PC-9 (cell line): Measurements from ENCODE around the gene CLEC18C. TPM values are rescaled to one million over a fixed set of nuclear protein-coding genes. Genes with fewer than 3 reads are reported as not detected.

Source experiments
- BruUV-seq: library from RNA; stranded (reverse); fragments of 400-500 nt; replicated peaks from 2 replicates; lab custom pipeline; 2021; lab: Mats Ljungman, UMichigan
- CTCF ChIA-PET: fragments of 300-600 bp; sonication (Branson Sonifier 250); formaldehyde crosslinking; loops from one replicate; lab custom pipeline; 2022; ENCODE audit warnings: antibody characterized with exemption; lab: Charles Lee
- POLR2A ChIA-PET: fragments of 300-600 bp; sonication (Branson Sonifier 250); formaldehyde crosslinking; loops from one replicate; lab custom pipeline; 2022; ENCODE audit warnings: antibody characterized with exemption; ENCODE audit not compliant: unreplicated experiment; lab: Charles Lee
- DNase-seq, 2 experiments: peaks; one replicate each; pipeline versions ENCODE4 v3.0.0 to v3.0.0-alpha.2; 2015 to 2022; ENCODE audit warnings: mixed read lengths in 1 of 2
- H2AFZ ChIP-seq: fragments of 200-600 bp; sonication (generic); 2 replicates; pipeline ENCODE4 v1.8.1; 2017; ENCODE audit warnings: antibody characterized with exemption
- H3F3A ChIP-seq: fragments of 200-600 bp; sonication (generic); 2 replicates; pipeline ENCODE4 v1.8.1; 2017; ENCODE audit warnings: antibody characterized with exemption, mild to moderate bottlenecking, low read depth; ENCODE audit not compliant: insufficient read depth
- H3K27ac ChIP-seq: fragments of 200-600 bp; sonication (generic); 2 replicates; pipeline ENCODE4 v1.6.1; 2016; ENCODE audit warnings: mixed run types
- H3K27me3 ChIP-seq: fragments of 200-600 bp; sonication (generic); 2 replicates; pipeline ENCODE4 v1.6.1; 2016; ENCODE audit warnings: low read depth, mixed run types; ENCODE audit not compliant: insufficient read depth
- H3K36me3 ChIP-seq: fragments of 200-600 bp; sonication (generic); 2 replicates; pipeline ENCODE4 v1.6.1; 2016; ENCODE audit warnings: low read depth, mixed run types
- H3K4me1 ChIP-seq: fragments of 200-600 bp; sonication (generic); replicated peaks from 2 replicates; pipeline ENCODE4 v1.6.1; 2016; ENCODE audit warnings: mixed run types; ENCODE audit not compliant: insufficient read depth
- H3K4me2 ChIP-seq: fragments of 200-600 bp; sonication (generic); 2 replicates; pipeline ENCODE4 v1.6.1; 2017; ENCODE audit warnings: mixed run types
- H3K4me3 ChIP-seq: fragments of 200-600 bp; sonication (generic); 2 replicates; pipeline ENCODE4 v1.6.1; 2016; ENCODE audit warnings: mixed run types
- H3K79me2 ChIP-seq: fragments of 200-600 bp; sonication (generic); 2 replicates; pipeline ENCODE4 v1.6.1; 2017; ENCODE audit warnings: low read depth, mixed run types
- H3K9me2 ChIP-seq: fragments of 200-600 bp; sonication (generic); 2 replicates; pipeline ENCODE4 v1.8.1; 2017; ENCODE audit warnings: mild to moderate bottlenecking; ENCODE audit not compliant: insufficient read depth
- H3K9me3 ChIP-seq: fragments of 200-600 bp; sonication (generic); 2 replicates; pipeline ENCODE4 v1.8.1; 2016; ENCODE audit warnings: low read depth; ENCODE audit not compliant: insufficient read depth
- H4K20me1 ChIP-seq: fragments of 200-600 bp; sonication (generic); 2 replicates; pipeline ENCODE4 v1.8.1; 2017; ENCODE audit not compliant: insufficient read depth
- CTCF ChIP-seq: fragments of 200-600 bp; sonication (generic); conservative IDR thresholded peaks from 2 replicates; pipeline ENCODE4 v1.6.1; 2017; ENCODE audit warnings: mixed run types, antibody characterized with exemption, mild to moderate bottlenecking, moderate library complexity
- EZH2 ChIP-seq: fragments of 200-600 bp; sonication (generic); IDR thresholded peaks from 2 replicates; pipeline ENCODE4 v1.8.0; 2017; ENCODE audit warnings: antibody characterized with exemption, low read depth
- intact Hi-C: fragments of 100-400 bp; cut with micrococcal nuclease; formaldehyde crosslinking; loops from one replicate; pipeline ENCODE4 v1.10.0; 2022; ENCODE audit not compliant: unreplicated experiment
- total RNA-seq: library from RNA; stranded (reverse); gene quantifications from 2 replicates; pipeline ENCODE4 v1.2.3, GENCODE V29; 2021

Gene CLEC18C
- total RNA-seq, 1 experiment from 2014 or later: 0.59 TPM

- DNase-seq: no peak
- H3K4me3 ChIP-seq: no peak overlapping the region
- H3K27me3 ChIP-seq: no peaks in the 10 kb centered on the region
- ChIA-PET CTCF (no interaction called here), POLR2A (interaction anchor here (0.7 kb wide), 1 partner anchor 439 kb away, joined by 5 read pairs; no protein-coding TSS in a partner anchor)
- no peaks in the 10 kb centered on the region for H3K79me2 ChIP-seq
- H2AFZ ChIP-seq: no peak overlapping the region
- intact Hi-C loops: no loop called here
- TF ChIP-seq EZH2 (no peak), CTCF (no peak)
- peaks cover 51% of the 10 kb centered on the region for H3K36me3 ChIP-seq
- H3K27ac ChIP-seq: no peak overlapping the region
- no peaks in the 10 kb centered on the region for H3K9me2 ChIP-seq
- H3K4me1 ChIP-seq: no peaks in the 10 kb centered on the region
- BruUV-seq: no TSS peak
- no peaks in the 10 kb centered on the region for H4K20me1 ChIP-seq
- H3K9me3 ChIP-seq: no peaks in the 10 kb centered on the region
- peaks cover 8% of the 10 kb centered on the region; the same call in 1 of the 2 replicates for H3F3A ChIP-seq
- H3K4me2 ChIP-seq: no peak overlapping the region
Observed at GRCh38 chr16:70156207-70156978, 17.2 kb upstream of the CLEC18C start.

- CTCF ChIA-PET: no interaction called here
Observed at GRCh38 chr16:70157105-70157476, 16.5 kb upstream of the CLEC18C start.

More at GRCh38 chr16:70157105-70157476, 16.5 kb upstream of the CLEC18C start:
- POLR2A ChIA-PET: no interaction called here
- Histone ChIP-seq H3K9me2 (no peaks in the 10 kb centered on the region), H3K27me3 (no peaks in the 10 kb centered on the region), H3K9me3 (no peaks in the 10 kb centered on the region), H3K4me1 (peaks cover 4% of the 10 kb centered on the region), H2AFZ (no peak overlapping the region), H3K36me3 (peaks cover 44% of the 10 kb centered on the region), H3K27ac (no peak overlapping the region), H4K20me1 (0 out of 2 replicates have a peak, but pooled peaks cover 4% of the 10 kb centered on the region), H3K4me2 (no peak overlapping the region), H3K4me3 (no peak overlapping the region), H3F3A (peaks cover 15% of the 10 kb centered on the region; the same call in 1 of the 2 replicates), H3K79me2 (no peaks in the 10 kb centered on the region)
- intact Hi-C loops: no loop called here
- DNase-seq: no peak
- TF ChIP-seq CTCF (no peak), EZH2 (no peak)
- no TSS peak for BruUV-seq
